A549 (cell line): Measurements from ENCODE around the gene UGT2A3. TPM values are rescaled to one million over a fixed set of nuclear protein-coding genes. Genes with fewer than 3 reads are reported as not detected.

Source experiments
- ATAC-seq, 2 experiments: fragments of 200-7000 bp in 1 of 2; fragments of >200 bp in 1 of 2; cut with Nextera tagmentation in 1 of 2; cut with Tn5 transposase in 1 of 2; 3 replicates each; pipeline versions ENCODE4 v1.8.0 to v1.9.1; 2018 to 2020; ENCODE audit warnings: mild to moderate bottlenecking in 1 of 2, moderate library complexity in 1 of 2
- CTCF ChIA-PET: fragments of 300-600 bp; sonication (Branson Sonifier 250); formaldehyde crosslinking; extraction: SDS; loops from one replicate; lab custom pipeline; 2021; ENCODE audit warnings: antibody characterized with exemption, inconsistent platforms; lab: Yijun Ruan, JAX
- POLR2A ChIA-PET: fragments of 350-600 bp; formaldehyde crosslinking; extraction: SDS; loops from one replicate; lab custom pipeline; 2021; ENCODE audit warnings: antibody characterized with exemption, inconsistent platforms; lab: Yijun Ruan, JAX
- DNase-seq, 2 experiments: peaks; one replicate each; pipeline versions ENCODE4 v3.0.0 to v3.0.0-alpha.2; 2011 to 2016; ENCODE audit warnings: low read depth in 1 of 2, low spot score in 1 of 2
- FAIRE-seq: peaks from 2 replicates; lab custom pipeline; 2011; peaks lifted over from hg19 to GRCh38; lab: Jason Lieb, UNC
- H3K27ac ChIP-seq, 2 experiments: fragments of >200 bp; sonication (Bioruptor Twin); formaldehyde crosslinking; 3 replicates each; pipeline ENCODE4 v1.5.1; 2016 to 2017
- H3K4me1 ChIP-seq: fragments of >200 bp; sonication (Bioruptor Twin); formaldehyde crosslinking; 3 replicates; pipeline ENCODE4 v1.6.1; 2016
- H3K4me2 ChIP-seq: fragments of >200 bp; sonication (Bioruptor Twin); formaldehyde crosslinking; 3 replicates; pipeline ENCODE4 v1.6.1; 2016
- H3K4me3 ChIP-seq: fragments of >200 bp; sonication (Bioruptor Twin); formaldehyde crosslinking; 3 replicates; pipeline ENCODE4 v1.5.1; 2016
- H3K9me3 ChIP-seq: fragments of >200 bp; sonication (Bioruptor Twin); formaldehyde crosslinking; 3 replicates; pipeline ENCODE4 v1.6.1; 2016
- CBX2 ChIP-seq: fragments of 200-600 bp; sonication (generic); IDR thresholded peaks from 2 replicates; pipeline ENCODE4 v1.6.1; 2016; ENCODE audit warnings: low read depth, mild to moderate bottlenecking, borderline replicate concordance
- CBX8 ChIP-seq: fragments of 200-600 bp; sonication (generic); IDR thresholded peaks from 2 replicates; pipeline ENCODE4 v1.6.1; 2016
- CEBPB ChIP-seq, 2 experiments: fragments of >200 bp in 1 of 2; sonication (Bioruptor Twin) in 1 of 2; formaldehyde crosslinking in 1 of 2; IDR thresholded peaks; 2 replicates each; pipeline ENCODE4 v1.6.1; 2012 to 2016
- CHD4 ChIP-seq: fragments of 200-600 bp; sonication (generic); IDR thresholded peaks from 2 replicates; pipeline ENCODE4 v1.6.1; 2016; ENCODE audit warnings: antibody characterized with exemption, mild to moderate bottlenecking, borderline replicate concordance
- EHF ChIP-seq: fragments of 250-450 bp; sonication (Bioruptor Pico); IDR thresholded peaks from 2 replicates; pipeline ENCODE4 v1.5.0; 2020; ENCODE audit warnings: mild to moderate bottlenecking
- EHMT2 ChIP-seq: fragments of 200-600 bp; sonication (generic); IDR thresholded peaks from 2 replicates; pipeline ENCODE4 v1.6.1; 2016; ENCODE audit warnings: antibody characterized with exemption, low read depth, mild to moderate bottlenecking, moderate library complexity
- FOSL2 ChIP-seq, 2 experiments: fragments of 450-650 bp in 1 of 2; fragments of >200 bp in 1 of 2; sonication (Bioruptor Twin) in 1 of 2; formaldehyde crosslinking; IDR thresholded peaks; 2 replicates each; pipeline versions ENCODE4 v1.5.0 to v1.6.1; 2016 to 2020; ENCODE audit warnings: mild to moderate bottlenecking in 1 of 2, moderate library complexity in 1 of 2
- GATA3 ChIP-seq: IDR thresholded peaks from 2 replicates; pipeline ENCODE4 v1.6.1; 2012; ENCODE audit warnings: borderline replicate concordance
- HDAC2 ChIP-seq: fragments of 200-600 bp; sonication (generic); IDR thresholded peaks from 2 replicates; pipeline ENCODE4 v1.6.1; 2016
- HMGXB4 ChIP-seq: fragments of 250-450 bp; sonication (Bioruptor Pico); IDR thresholded peaks from 2 replicates; pipeline ENCODE4 v1.5.0; 2021; ENCODE audit warnings: mild to moderate bottlenecking, moderate library complexity, borderline replicate concordance
- HOXB13 ChIP-seq: fragments of 250-450 bp; sonication (Bioruptor Pico); IDR thresholded peaks from 2 replicates; pipeline ENCODE4 v1.5.0; 2020; ENCODE audit warnings: low read depth, mild to moderate bottlenecking, moderate library complexity
- MAFK ChIP-seq: fragments of 450-650 bp; IDR thresholded peaks from 2 replicates; pipeline ENCODE4 v1.6.1; 2014; ENCODE audit not compliant: partially characterized antibody
- MYC ChIP-seq: IDR thresholded peaks from 2 replicates; pipeline ENCODE4 v1.6.1; 2012; ENCODE audit warnings: mild to moderate bottlenecking, inconsistent platforms, low read length, improper control_type of control experiment, borderline replicate concordance
- PHF8 ChIP-seq: fragments of 200-600 bp; sonication (generic); IDR thresholded peaks from 2 replicates; pipeline ENCODE4 v1.6.1; 2016; ENCODE audit warnings: low read depth, mild to moderate bottlenecking, antibody characterized with exemption, moderate library complexity, borderline replicate concordance
- POLR2AphosphoS2 ChIP-seq: conservative IDR thresholded peaks from 2 replicates; pipeline ENCODE4 v1.6.1; 2012; ENCODE audit warnings: low read length, improper control_type of control experiment, inconsistent platforms
- RAD21 ChIP-seq, 2 experiments: fragments of >200 bp in 1 of 2; sonication (Bioruptor Twin) in 1 of 2; formaldehyde crosslinking in 1 of 2; IDR thresholded peaks in 1 of 2; conservative IDR thresholded peaks in 1 of 2; 2 replicates in 1 of 2; 3 replicates in 1 of 2; pipeline ENCODE4 v1.6.1; 2012 to 2018; ENCODE audit warnings: inconsistent platforms in 1 of 2
- REST ChIP-seq: fragments of 200-600 bp; sonication (generic); IDR thresholded peaks from 2 replicates; pipeline ENCODE4 v1.6.1; 2016; ENCODE audit warnings: antibody characterized with exemption, mild to moderate bottlenecking, moderate library complexity
- RFX5 ChIP-seq: fragments of 450-650 bp; IDR thresholded peaks from 2 replicates; pipeline ENCODE4 v1.7.1; 2014; ENCODE audit warnings: antibody characterized with exemption, mild to moderate bottlenecking, moderate library complexity
- SMC3 ChIP-seq: fragments of >200 bp; sonication (Bioruptor Twin); formaldehyde crosslinking; IDR thresholded peaks from 3 replicates; pipeline ENCODE4 v1.6.1; 2018; ENCODE audit warnings: inconsistent platforms
- SREBF2 ChIP-seq: fragments of 450-650 bp; IDR thresholded peaks from 2 replicates; pipeline ENCODE4 v1.6.1; 2014; ENCODE audit warnings: mild to moderate bottlenecking, moderate library complexity
- TFCP2L1 ChIP-seq: fragments of 250-450 bp; sonication (Bioruptor Pico); IDR thresholded peaks from 2 replicates; pipeline ENCODE4 v1.5.0; 2021; ENCODE audit warnings: mild to moderate bottlenecking
- USF2 ChIP-seq: fragments of 450-650 bp; IDR thresholded peaks from 2 replicates; pipeline ENCODE4 v1.6.1; 2014; ENCODE audit warnings: antibody characterized with exemption
- ZNF302 ChIP-seq: fragments of 250-450 bp; sonication (Bioruptor Pico); IDR thresholded peaks from 2 replicates; pipeline ENCODE4 v1.9.0; 2021; ENCODE audit warnings: inconsistent platforms, mild to moderate bottlenecking, moderate library complexity
- WGBS: methylation state at CpG from one replicate; pipeline ENCODE4 v1.1.6; 2017; ENCODE audit errors: missing lambda C conversion rate; 5-methylcytosine and 5-hydroxymethylcytosine counted together
- polyA plus RNA-seq, 4 experiments: library from polyadenylated mRNA; depleted of rRNA in 3 of 4; stranded (reverse); fragments of >200 nt; fragmentation: RNase III in 1 of 4; extraction: RNeasy Plus Mini Kit Qiagen cat#74134 plus additional on column Dnase treatment in 1 of 4; gene quantifications; 2 replicates in 3 of 4; 3 replicates in 1 of 4; pipeline ENCODE4 v1.2.3, GENCODE V29; 2011 to 2017

The UGT2A3 gene
- polyA plus RNA-seq, 2 of the 4 experiments (the other 2 are of a cell fraction): 0.37 to 0.59 TPM

GRCh38 chr4:68954126-68954525 lies 2.5 kb upstream of the UGT2A3 start:
- Histone ChIP-seq H3K4me3 (no peak overlapping the region), H3K4me1 (peaks cover 11% of the 10 kb centered on the region; the same call in 1 of the 3 replicates), H3K4me2 (no peak overlapping the region), H3K9me3 (no peaks in the 10 kb centered on the region; the same call in 2 of the 3 replicates), H3K27ac (peak overlapping the region in 1 of 2 experiments; percentile 49; a peak in 1 of 6 replicates)
- WGBS: 83% methylated on average over 3 of the region's 3 CpGs
- CTCF ChIA-PET: no interaction called here
- DNase-seq: no peak
- FAIRE-seq: no peak
- no peak for TF ChIP-seq ZNF302
- no peak for TF ChIP-seq RAD21 (conservative IDR thresholded peaks at IDR 0.05 in 1 of 2, IDR thresholded peaks at IDR 0.05 in 1 of 2)
- no peak for TF ChIP-seq HOXB13 (CRISPR knock-in tag)
- no peak for TF ChIP-seq CEBPB (IDR thresholded peaks at IDR 0.05)
- no peak for TF ChIP-seq POLR2AphosphoS2
- no peak for TF ChIP-seq SREBF2
- no peak for TF ChIP-seq REST
- TF ChIP-seq USF2: no peak
- POLR2A ChIA-PET: no interaction called here
- ATAC-seq: no peak

GRCh38 chr4:68953056-68953596 lies 1.5 kb upstream of the UGT2A3 start:
- H3K27ac ChIP-seq: no peak overlapping the region; a peak in 2 of 6 replicates
- TF ChIP-seq FOSL2 (IDR thresholded peaks at IDR 0.05): no peak
- no peak for TF ChIP-seq FOSL2 (CRISPR knock-in tag; IDR thresholded peaks at IDR 0.05)
- TF ChIP-seq CBX2: no peak
- TF ChIP-seq CHD4: no peak
- TF ChIP-seq SREBF2: no peak
- TF ChIP-seq SMC3: no peak
- H3K9me3 ChIP-seq: no peaks in the 10 kb centered on the region; the same call in 2 of the 3 replicates
- ChIA-PET CTCF (no interaction called here), POLR2A (no interaction called here)
- peaks cover 11% of the 10 kb centered on the region; the same call in 1 of the 3 replicates for H3K4me1 ChIP-seq
- 84% methylated on average over 2 of the region's 2 CpGs for WGBS
- H3K4me2 ChIP-seq: no peak overlapping the region
- no peak for ATAC-seq
- no peak for DNase-seq
- no peak for FAIRE-seq
- H3K4me3 ChIP-seq: no peak overlapping the region

- Histone ChIP-seq H3K4me2 (peak overlapping the region; percentile 20), H3K9me3 (no peaks in the 10 kb centered on the region; the same call in 1 of the 3 replicates), H3K4me3 (no peak overlapping the region), H3K4me1 (peaks cover 11% of the 10 kb centered on the region; the same call in 1 of the 3 replicates), H3K27ac (peak overlapping the region; percentile 56 to 70; a peak in 4 of 6 replicates)
- ChIA-PET POLR2A (no interaction called here), CTCF (no interaction called here)
- no peak for DNase-seq
- WGBS: 42% methylated on average over 2 of the region's 2 CpGs
- no peak for ATAC-seq
- no peak for TF ChIP-seq RFX5
- no peak for TF ChIP-seq CBX8
- TF ChIP-seq USF2: no peak
- TF ChIP-seq TFCP2L1 (CRISPR knock-in tag): no peak
- TF ChIP-seq GATA3: no peak
- no peak for TF ChIP-seq ZNF302
- no peak for TF ChIP-seq MAFK
- no peak for TF ChIP-seq PHF8
- no peak for TF ChIP-seq CBX2
- no peak for TF ChIP-seq HMGXB4 (CRISPR knock-in tag)
- no peak for TF ChIP-seq MYC
- no peak for TF ChIP-seq EHMT2
- TF ChIP-seq EHF (CRISPR knock-in tag): no peak
- TF ChIP-seq HDAC2: no peak
- no peak for TF ChIP-seq CEBPB (IDR thresholded peaks at IDR 0.05)
- FAIRE-seq: no peak
Measured at GRCh38 chr4:68951806-68952585, 392 bp upstream of the UGT2A3 start.
